Bladder microvascular endothelial cell (primary cell): ENCODE data around the gene AKR1E2. TPM values are rescaled to one million over a fixed set of nuclear protein-coding genes. Genes with fewer than 3 reads are reported as not detected.

ENCODE experiments used
- total RNA-seq: library from RNA; depleted of rRNA; stranded (reverse); fragments of >200 nt; gene quantifications from 2 replicates; pipeline ENCODE4 v1.2.3, GENCODE V29; 2014

AKR1E2 gene
- total RNA-seq, result 26.4 and 38.9 TPM in 2 replicates

DNA sequence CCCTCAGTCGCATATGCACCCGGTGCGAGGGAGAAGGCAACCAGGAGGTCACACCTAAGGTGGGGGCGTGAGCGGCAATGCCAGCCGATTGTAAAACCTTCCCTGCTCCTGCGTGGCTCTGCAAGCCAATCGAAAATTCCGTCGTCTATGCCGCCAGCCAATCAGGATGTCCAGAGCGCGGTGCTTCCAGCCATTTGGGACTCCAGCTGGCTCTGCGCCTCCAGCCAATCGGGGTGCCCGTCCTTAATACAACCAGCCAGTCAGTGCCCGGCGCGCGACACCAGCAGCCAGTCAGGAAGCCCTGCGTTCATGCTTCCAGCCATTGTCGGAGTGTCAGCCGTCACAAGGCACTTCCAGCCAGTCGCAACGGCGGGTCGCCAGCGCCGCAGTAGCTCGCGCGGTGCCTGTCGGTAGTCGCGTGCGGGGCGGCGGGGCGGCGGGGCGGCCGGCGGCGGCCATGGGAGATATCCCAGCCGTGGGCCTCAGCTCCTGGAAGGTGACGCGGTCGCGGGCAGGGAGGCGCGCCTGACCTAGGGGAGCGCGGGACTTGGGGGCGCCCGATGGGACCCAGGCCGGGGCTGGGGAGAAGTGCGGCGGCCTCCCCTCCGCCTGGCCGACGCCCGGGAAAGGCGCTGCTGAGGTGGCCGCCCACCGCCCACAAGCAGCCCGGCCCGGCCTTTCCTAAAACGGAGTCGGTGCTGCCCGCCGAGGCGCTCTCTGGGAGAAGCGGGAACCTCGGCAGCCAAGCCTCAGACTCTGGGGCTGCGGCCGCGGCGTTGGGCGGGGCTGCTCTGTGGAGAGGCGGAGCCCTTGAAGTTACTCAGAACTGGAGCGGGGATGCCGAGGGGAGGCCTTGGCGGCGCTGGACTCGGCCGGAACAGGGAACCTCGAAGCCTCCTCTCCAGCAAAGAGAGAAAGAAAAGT, at the start of gene AKR1E2:
AKR1E2 (plus strand) TSS at position 340 of the 924 bp plus-strand sequence; CDS start at position 458, 118 bp downstream.

Other genes with a start within 250 kb of the AKR1E2 start
- gene AKR1C1, start 137.2 kb downstream of the AKR1E2 start, total RNA-seq, result 0.65 and 14.5 TPM in 2 replicates
- gene AKR1C2, start 177.7 kb downstream of the AKR1E2 start, total RNA-seq, result 0.97 and 19.7 TPM in 2 replicates